ENCODE data around the gene PRSS8.
"Not testable (repeated sequence)": the region's sequence is repeated elsewhere in the genome, so short reads cannot be mapped to it uniquely, and the experiment has no call there.

The PRSS8 gene

DNA sequence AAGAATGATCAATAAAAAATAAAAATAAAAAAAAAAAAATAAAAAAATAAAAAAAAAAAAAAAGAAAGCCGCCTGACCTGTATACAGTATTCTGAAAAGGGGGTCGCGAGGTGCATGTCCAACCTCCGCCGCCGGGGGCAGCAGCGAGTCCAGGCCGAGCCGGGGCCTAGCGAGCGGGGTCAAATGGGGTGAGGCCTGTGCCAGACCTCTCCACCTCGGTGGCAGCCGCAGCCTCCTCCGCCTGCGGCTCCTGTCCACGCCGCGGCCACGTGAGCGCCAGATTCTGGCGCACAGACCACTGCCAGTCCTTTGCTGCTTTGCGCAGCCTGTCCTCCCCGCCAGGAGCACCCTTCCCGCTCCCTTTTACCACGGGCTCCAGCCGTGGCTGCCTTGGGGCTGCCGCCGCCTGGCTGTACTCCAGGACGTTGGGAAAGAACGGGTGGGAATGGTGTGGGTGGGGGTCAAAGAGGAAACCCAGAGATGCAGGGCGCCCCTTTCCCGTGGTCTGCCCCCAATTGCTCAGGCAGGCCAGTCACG, 29.8 kb downstream of the PRSS8 start:
- DNase-seq (ENCODE audit: low read depth): peak; percentile 73

DNA sequence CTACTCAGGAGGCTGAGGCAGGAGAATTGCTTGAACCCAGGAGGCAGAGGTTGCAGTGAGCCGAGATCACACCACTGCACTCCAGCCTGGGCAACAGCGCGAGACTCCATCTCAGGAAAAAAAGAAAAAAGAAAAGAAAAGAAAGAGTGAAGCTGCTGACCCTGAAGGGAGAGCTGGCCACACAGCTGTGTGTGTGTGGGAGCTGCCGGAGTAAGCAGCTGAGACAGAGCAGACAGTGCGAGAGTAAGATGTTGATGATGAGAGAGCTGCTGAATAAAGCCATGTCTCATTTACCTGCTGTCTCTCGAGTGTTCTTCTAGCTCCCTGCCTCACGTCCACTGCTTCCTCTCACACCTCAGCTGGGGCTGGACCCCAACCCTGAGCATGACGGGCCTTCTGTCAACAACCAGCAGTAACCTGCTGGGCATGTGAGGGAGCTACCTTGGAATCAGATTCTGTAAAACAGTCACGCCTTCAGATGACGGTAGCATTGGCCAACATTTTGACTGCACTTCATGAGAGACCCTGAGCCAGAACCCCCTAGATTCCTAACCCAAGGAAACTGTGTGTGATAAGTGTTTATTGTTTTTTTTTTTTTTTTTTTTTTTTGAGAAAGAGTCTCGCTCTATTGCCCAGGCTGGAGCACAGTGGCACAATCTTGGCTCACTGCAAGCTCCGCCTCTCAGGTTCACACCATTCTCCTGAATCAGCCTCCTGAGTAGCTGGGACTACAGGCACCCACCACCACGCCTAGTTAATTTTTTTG, 34.5 kb downstream of the PRSS8 start:
- not testable (repeated sequence) for DNase-seq (ENCODE audit: low read depth)

DNA sequence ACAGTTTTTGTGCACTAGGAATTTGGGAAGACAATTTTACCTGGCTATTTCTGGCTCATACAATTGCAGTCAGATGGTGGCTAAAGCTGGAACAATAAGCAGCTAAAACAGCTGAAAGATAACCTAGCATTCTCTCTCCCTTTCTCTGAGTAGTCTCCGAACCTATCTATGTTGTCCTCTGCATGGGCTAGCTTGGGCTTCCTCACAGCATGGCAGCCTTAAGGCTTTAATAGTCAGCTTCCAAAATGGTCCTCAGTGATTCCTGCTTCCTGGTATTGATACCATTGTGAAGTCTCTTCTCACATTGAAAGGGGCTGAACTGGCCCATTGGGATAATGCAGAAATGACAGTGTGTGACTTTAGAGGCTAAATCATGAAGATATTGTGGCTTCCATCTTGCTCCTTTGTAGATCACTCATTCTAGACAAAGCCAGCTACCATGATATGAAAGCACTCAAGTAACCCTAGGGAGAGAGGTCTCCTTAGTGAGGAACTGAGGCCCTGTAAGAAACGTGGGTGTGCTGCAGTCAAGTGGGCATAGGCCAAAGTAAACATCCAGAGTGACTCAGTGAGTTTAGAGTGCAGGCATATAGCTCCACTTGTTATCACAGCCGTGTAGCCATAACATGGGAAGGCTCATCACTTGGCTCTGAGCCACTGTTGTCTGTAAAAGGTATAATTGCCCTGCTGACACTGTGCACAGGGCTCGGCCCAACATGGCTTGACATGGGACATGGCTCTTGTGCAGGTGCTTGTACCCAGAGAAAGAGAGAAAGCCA, 35.5 kb downstream of the PRSS8 start:
- DNase-seq (ENCODE audit: low read depth): peak; percentile 80

DNA sequence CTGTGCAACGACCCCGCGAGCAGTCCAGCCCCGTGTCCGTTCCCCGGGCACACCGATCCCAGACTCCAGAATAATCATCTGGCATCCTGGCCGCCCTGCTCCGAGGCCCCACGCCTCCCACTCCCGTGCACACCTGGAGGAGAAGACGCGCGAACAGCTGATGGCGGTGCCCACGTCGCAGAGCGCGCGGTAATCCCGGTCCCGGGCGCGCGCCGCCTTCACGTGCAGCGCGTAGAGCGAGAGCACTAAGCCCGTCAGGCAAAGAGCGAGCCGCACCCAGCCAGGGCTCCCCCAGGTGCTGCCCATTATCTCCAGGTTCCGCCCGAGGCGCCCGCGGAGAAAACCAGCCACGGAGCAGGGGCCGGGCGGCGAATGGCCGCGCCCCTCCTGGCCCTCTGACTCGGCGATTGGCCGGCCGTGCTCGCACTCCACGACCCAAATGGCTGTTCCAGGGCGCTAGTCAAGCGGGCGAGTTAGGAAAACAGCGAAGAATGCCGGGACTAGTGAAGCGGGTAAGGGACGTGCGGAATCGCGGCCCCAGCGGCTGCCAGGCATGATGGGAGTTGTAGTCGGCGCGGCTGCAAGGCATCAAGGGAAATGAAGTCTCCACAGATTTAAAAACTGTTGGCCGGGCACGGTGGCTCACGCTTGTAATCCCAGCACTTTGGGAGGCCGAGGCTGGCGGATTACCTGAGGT, 41.0 kb downstream of the PRSS8 start, which contains the start of gene VKORC1:
Gene VKORC1 (minus strand): TSS at position 374 of the 697 bp plus-strand sequence. CDS start 68 bp downstream, at position 306.
- DNase-seq (ENCODE audit: low read depth): peak; percentile 98

DNA sequence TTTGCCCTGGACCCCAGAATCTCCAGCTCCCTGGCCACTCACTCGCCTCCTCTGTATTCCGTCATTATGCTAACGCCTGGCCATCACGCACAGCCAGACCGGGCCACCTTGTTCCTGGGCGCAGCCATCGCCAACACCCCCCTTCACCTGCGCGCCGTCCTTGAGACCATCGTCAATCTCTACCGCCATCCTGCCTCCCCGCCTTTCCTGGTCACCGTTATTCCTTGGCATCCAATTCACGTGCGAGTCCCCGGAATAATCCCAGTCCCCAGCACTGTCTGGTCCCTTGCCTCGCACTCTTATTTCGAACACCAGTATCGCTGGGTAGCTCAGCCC, 41.5 kb downstream of the PRSS8 start:
- DNase-seq (ENCODE audit: low read depth): no peak

GRCh38 chr16:31093132-31093703, 42.3 kb downstream of the PRSS8 start:
- peak; percentile 59 for DNase-seq (ENCODE audit: low read depth)

- peak; percentile 73 for DNase-seq (ENCODE audit: low read depth)
Measured at GRCh38 chr16:31092330-31092729, 43.2 kb downstream of the PRSS8 start.

- DNase-seq (ENCODE audit: low read depth): peak; percentile 67
Measured at GRCh38 chr16:31090540-31090939, 45.0 kb downstream of the PRSS8 start.

- no peak for DNase-seq (ENCODE audit: low read depth)
Measured at GRCh38 chr16:31089199-31089598, 46.3 kb downstream of the PRSS8 start.

DNA sequence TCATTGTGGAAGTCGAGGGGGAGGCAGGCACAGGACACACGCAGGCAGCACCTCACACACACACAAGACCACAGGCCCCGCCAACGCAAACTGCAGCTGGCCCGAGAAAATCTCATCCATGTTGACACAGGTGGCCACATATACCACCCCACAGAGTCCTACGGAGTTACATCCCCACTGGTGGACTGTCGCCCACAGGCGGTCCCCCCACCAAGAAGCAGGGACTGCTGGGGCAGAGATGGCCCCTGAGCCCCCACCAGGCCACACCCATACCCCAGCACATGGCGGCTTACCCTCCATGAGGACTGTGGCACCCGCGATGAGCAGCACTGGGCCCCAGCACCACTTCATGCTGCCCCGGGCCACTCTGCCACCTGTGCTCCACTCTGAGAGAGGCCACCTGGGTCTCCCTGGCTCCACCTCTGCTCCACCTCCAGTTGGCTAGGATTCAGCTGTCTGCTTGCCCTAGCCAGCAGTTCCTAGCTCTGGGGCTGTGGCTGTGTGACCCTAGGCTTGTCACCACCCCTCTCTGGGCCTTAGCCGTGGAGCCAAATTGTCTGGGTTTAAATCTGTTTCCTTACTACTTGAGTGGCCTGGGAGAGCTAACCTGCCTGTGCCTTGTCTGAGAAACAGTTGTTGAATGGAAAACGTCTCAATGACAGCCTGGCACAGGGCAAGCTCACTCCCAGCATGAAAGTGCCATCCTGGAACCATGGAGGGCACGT, 46.9 kb downstream of the PRSS8 start, which contains the start of gene PRSS53:
Gene PRSS53 (minus strand): TSS at position 485 of the 725 bp plus-strand sequence. CDS start 134 bp downstream, at position 351.
- DNase-seq (ENCODE audit: low read depth): no peak

GRCh38 chr16:31087971-31088370, 47.6 kb downstream of the PRSS8 start:
- DNase-seq (ENCODE audit: low read depth): no peak

DNA sequence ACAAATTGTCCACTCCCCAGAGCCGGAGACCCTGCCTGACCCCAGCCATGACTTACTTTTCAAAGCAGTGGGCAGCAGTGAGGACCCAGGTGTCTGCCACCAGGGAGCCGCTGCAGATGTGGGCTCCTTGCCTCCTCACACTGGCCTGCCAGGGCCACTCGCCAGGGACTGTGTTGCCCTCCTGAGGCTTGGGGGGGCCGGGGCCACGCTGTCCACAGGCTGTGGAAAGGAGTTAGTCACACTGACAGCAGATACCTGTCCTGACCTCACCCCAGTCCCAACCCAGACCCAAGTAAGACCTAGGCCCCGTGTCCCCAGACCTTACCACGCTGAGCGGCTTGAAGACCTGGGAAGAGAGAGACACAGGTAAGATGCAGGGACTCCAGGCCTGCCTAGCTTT, 48.0 kb downstream of the PRSS8 start:
- DNase-seq (ENCODE audit: low read depth): no peak

DNA sequence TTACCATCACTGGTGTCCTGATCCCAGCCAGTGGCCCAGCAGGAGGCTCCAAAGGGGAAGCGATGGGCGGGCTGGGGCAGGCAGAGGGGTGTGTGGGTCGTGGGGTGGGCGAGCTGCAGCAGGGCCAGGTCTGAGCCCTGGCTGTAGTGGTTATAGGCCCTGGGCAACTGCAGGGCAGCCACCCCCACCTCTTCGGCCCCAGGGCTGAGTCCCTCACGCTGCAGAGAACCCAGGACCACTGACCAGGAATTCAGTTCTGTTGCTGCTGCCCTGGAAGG, 49.0 kb downstream of the PRSS8 start:
- no peak for DNase-seq (ENCODE audit: low read depth)

- DNase-seq (ENCODE audit: low read depth): no peak
Measured at GRCh38 chr16:31085873-31086628, 49.5 kb downstream of the PRSS8 start.

DNA sequence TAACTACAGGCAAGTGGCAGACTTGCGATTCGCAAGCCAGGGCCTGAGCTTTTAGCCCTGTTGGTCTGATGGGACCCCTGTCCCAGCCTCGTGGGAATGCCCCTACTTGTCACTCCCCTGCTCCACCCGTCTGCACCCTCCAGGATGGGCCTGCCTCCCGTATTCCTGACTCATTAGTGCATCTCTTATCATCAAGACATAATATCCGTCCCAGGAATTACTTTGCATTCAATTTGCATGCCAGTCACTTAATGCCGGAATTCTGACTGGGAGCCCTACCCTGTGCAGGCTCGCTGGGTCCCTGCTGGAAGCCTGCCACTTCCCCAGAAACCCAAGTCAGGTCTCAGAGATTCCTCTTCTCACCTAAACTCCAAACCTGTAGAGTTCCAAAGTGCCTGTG, 50.1 kb downstream of the PRSS8 start:
- no peak for DNase-seq (ENCODE audit: low read depth)

GRCh38 chr16:31084584-31085302, 50.8 kb downstream of the PRSS8 start:
- DNase-seq (ENCODE audit: low read depth): no peak

- no peak for DNase-seq (ENCODE audit: low read depth)
Measured at GRCh38 chr16:31083981-31084380, 51.5 kb downstream of the PRSS8 start.

DNA sequence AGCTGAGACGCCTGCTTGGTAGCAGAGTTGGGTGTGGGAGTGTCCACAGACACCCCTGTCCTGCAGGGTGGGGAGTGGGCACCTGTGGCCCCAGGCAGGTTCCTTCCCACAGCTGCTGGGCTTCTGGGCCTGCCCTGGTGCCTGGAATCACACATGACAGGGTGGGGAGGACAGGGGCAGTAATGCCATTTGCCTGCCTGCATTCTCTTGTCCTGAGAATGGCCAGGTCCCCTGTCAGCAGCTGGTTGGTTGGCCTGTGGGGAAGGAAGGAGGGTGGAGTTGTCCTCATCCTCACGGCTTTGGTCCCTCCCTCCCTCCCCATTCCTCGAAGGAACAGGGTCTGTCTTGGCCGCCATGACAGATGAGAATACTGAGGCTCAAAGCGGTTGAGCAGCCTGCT, 52.0 kb downstream of the PRSS8 start:
- DNase-seq (ENCODE audit: low read depth): no peak

DNA sequence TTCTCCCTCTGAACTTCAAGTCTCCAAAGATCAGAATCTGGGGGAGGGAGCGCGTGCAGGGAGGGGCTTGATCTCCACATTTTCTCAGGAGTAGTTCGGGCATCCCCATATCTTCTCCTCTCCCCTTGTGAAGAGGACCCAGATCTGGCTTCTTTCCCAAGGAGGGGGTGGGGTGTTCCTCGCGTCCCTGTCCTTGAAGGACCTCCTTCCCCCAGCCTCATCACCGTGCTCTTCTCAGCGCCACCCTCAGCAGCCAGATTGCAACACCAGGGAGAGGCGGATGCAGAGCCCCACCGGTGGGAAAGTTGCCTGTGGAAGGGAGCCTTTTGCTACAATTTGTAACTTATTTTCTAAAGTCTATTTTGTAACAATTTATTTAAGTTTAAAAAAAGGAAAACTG, 52.4 kb downstream of the PRSS8 start:
- no peak for DNase-seq (ENCODE audit: low read depth)

GRCh38 chr16:31082368-31083045, 53.0 kb downstream of the PRSS8 start:
- DNase-seq (ENCODE audit: low read depth): no peak
